SIG-M5 (cell line): Measurements from ENCODE around the gene DAP3.
"Not testable (repeated sequence)": the region's sequence is repeated elsewhere in the genome, so short reads cannot be mapped to it uniquely, and the experiment has no call there.

Source experiments
- DNase-seq: peaks from one replicate; lab custom pipeline; 2025; lab: John Stamatoyannopoulos, UW

DAP3 gene

DNA sequence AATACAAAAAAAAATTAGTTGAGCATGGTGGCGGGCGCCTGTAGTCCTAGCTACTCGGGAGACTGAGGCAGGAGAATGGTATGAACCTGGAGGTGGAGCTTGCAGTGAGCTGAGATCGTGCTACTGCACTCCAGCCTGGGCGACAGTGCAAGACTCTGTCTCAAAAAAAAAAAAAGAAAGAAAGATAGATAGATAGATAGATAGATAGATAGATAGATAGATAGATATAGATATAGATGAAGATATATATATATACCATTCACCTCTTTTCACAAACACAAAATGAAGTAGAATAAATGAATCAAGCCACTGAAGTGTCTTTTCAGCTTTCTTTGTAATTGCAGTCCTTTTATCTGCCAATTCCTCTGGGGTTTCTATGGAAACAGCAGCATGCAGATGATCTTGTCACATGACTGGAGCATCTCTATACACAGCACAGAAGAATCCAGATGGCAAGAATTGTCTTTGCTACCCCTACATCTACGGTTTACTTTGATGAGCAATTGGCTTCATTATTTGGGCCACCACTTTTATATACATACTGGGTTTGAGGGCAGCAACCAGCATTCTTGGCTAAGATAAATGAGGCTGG lies 29.7 kb downstream of the DAP3 start:
- DNase-seq = not testable (repeated sequence)

DNA sequence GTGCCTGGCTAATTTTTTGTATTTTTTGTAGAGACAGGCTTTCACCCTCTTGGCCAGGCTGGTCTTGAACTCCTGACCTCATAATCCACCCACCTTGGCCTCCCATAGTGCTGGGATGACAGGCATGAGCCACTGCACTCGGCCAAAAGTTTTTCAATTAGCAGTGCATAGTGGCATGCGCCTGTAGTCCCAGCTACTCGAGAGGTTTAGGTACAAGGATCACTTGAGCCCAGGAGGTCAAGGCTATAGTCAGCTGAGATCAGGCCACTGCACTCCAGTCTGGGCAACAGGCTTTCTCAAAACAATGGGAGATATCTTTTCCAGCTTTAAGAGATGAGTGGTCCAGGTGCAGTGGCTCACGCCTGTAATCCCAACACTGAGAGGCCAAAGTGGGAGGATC lies 30.8 kb downstream of the DAP3 start:
- DNase-seq = no peak

DNA sequence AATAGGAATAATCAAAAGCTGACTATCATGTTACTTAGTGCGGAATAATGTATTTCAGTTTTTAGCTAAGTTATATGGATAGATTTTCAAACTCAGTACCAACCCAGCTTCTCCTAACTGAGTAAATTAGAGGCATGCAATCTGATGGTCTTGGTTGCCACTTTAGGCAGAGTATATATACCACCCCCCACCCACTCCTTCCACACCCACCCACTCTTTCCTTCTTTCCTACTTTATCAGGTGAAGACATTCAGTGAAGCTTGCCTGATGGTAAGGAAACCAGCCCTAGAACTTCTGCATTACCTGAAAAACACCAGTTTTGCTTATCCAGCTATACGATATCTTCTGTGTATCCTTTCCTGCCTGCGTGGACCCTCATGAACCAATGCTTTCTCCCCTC lies 36.3 kb downstream of the DAP3 start:
- DNase-seq = no peak

DNA sequence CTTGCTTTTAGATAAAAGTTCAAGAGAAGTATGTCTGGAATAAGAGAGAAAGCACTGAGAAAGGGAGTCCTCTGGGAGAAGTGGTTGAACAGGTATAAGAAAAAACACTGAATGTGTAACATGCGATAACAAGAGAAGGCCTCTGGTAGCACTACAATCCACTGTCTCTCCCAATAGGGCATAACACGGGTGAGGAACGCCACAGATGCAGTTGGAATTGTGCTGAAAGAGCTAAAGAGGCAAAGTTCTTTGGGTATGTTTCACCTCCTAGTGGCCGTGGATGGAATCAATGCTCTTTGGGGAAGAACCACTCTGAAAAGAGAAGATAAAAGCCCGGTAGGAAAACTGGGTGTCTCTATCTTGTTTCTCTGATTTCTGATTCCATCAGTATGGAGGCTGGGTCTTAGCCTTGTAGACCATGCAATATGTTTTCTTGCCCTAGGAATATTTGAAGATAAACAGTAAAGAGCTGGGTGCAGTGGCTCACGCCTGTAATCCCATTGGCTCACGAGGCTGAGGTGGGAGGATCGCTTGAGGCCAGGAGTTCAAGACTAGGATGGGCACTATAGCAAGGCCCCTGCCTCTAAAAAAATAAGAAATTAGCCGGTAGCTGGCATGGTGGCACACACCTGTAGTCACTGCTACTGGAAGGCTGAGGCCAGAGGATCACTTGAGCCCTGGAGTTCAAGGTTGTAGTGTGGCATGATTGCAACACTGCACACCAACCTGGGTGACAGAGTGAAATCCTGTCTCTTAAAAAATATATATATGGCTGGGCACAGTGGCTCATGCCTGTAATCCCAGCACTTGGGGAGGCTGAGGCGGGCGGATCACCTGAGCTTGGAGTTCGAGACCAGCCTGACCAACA lies 40.4 kb downstream of the DAP3 start:
- no peak for DNase-seq

DNA sequence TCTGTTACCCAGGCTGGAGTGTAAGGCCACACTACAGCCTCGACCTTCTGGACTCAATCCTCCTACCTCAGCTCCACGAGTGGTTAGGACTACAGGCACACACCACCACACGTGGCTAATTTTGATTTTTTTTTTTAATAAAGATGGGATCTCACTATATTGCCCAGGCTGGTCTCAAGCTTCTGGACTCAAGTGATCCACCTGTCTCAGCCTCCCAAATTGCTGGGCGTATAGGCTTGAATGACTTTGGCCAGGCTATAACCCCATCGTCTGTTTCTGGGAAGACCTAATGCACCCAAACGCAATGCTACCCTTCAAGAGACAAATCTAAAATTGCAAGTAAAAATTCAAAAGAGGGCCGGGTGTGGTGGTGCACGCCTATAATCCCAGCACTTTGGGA lies 52.1 kb downstream of the DAP3 start:
- DNase-seq = no peak

- no peak for DNase-seq
Measured at GRCh38 chr1:155741908-155742307, 53.0 kb downstream of the DAP3 start.

- no peak for DNase-seq
Measured at GRCh38 chr1:155744711-155745283, 55.9 kb downstream of the DAP3 start.

GRCh38 chr1:155745284-155746228 lies 56.7 kb downstream of the DAP3 start:
- peak; percentile 98 for DNase-seq

DNA sequence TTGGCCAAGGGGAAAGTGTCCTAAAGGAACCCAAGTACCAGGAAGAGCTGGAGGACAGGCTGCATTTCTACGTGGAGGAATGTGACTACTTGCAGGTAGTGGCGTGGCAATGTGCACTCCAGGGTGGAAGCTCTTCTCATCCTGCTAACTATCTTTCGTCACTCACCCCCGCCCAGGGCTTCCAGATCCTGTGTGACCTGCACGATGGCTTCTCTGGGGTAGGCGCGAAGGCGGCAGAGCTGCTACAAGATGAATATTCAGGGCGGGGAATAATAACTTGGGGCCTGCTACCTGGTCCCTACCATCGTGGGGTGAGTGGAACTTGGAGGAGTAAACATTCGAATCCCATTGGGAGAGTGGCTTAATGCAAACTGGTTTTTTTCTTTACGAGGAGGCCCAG lies 58.7 kb downstream of the DAP3 start:
- DNase-seq = not testable (repeated sequence)

- not testable (repeated sequence) for DNase-seq
Measured at GRCh38 chr1:155748141-155748540, 59.2 kb downstream of the DAP3 start.

GRCh38 chr1:155759017-155759416 lies 70.1 kb downstream of the DAP3 start:
- not testable (repeated sequence) for DNase-seq

- no peak for DNase-seq
Measured at GRCh38 chr1:155759966-155760630, 71.2 kb downstream of the DAP3 start.

GRCh38 chr1:155760751-155761475 lies 72.0 kb downstream of the DAP3 start:
- no peak for DNase-seq

DNA sequence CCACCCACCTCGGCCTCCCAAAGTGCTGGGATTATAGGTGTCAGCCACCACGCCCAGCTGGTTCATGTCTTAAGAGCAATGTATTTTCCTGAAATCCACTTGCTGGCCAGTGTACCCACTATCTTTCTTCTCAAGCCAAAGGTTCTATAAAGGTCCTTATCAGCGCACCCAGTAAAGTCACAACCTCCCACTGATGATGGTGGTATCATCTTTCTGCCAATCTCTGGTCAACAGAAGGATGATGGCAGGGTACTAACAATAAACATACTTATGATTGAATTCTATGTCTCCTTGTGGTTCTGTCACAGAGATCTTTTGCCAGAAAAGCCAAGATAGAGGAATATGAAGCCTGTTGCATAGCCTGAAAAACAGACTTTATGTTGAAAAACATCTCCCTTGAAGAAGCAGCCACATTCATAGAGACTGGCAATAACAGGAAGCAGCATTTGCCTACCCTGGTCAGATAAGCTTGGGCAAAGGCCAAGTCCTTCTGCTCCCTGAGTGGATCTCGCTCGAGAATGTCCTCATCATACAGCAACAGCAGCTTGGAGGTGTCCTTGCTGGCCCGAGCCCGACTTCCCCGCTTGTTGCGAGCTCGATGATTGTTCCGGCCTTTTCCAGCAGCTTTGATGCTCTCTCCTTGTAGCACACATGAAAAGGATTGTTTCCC lies 73.0 kb downstream of the DAP3 start:
- no peak for DNase-seq

- not testable (repeated sequence) for DNase-seq
Measured at GRCh38 chr1:155763090-155763815, 74.4 kb downstream of the DAP3 start.

DNA sequence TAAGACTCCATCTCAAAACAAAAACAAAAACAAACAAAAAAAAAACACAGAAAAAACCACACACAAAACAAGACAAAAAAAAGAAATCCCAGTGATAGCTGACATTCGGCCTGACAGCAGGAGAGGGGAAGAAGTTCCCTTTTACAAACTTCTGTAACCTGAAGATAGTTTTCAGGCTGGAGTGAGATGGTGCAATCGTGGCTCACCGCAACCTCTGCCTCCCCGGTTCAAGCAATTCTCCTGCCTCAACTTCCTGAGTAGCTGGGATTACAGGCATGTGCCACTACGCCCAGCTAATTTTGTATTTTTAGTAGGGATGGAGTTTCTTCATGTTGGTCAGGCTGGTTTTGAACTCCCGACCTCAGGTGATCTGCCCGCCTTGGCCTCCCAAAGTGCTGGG lies 75.1 kb downstream of the DAP3 start:
- peak; percentile 24 for DNase-seq

DNA sequence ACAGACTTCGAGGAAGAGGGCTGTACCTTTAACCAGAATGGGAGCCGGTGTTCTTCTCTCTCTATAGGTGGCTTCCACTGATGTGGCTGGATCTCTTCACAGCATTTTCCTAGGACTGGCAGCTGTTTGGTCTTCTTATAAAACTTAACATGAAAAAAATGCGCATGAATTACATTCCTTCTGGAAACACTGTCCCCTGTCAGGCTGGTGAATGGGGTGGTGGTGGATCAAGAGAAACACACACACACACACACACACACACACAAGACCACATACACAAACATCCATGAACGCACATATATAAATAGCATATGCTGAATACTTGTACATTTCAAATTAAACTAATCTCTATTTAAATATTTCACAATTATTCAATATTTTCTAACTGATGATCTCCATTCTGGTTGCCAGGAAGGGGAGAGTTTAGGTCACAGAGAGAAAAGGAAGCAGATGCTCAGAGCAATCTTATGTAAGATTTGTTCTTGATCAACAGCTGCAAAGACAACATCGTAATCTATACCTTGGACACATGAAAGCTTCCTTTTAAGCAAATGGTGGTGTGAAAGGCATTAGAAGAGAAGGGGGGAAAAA lies 78.6 kb downstream of the DAP3 start:
- not testable (repeated sequence) for DNase-seq

DNA sequence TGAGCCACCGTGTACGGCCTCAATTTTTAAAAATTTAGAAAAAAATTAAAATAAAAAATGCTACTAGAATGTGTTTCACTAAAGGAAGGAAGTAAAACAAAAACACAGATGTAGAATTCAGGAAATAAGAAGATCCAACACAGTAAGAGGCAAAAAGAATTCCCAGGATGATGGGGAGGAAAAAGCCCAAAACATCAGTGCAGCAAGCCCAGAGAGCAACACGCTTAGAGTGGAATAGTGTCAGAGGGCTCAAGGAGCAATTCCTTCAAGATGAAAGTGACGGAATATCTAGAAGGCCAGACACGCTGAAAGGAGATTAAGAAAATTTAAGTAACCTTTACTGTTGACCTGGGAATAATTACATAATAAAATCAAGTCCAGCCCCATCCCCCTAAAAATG lies 80.4 kb downstream of the DAP3 start:
- no peak for DNase-seq

DNA sequence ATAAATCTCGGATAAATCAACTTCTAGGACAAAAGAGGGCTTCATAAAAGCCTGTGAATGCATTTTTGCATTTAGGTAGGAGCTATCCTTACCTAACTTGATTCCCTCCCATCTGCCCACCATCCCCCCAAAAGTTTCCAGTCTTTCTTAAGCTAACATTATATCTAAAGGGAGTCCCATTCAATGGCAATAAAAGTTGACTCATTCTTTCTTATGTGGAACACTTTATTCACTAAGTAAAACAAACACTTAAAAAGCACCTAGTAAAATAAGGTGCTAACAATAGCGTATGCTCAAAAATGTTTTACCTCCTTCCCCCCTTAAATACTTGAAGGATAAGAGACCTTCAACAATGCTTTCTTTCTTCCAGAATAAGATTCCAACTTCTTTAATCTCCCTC lies 84.3 kb downstream of the DAP3 start:
- no peak for DNase-seq
